NCI-H510A treated with DMSO at 0.1 percent for 48 hours (cell line): Measurements from ENCODE around the gene HOATZ.

Source experiments
- DNase-seq: peaks from one replicate; lab custom pipeline; 2025; lab: John Stamatoyannopoulos, UW

The HOATZ gene

DNA sequence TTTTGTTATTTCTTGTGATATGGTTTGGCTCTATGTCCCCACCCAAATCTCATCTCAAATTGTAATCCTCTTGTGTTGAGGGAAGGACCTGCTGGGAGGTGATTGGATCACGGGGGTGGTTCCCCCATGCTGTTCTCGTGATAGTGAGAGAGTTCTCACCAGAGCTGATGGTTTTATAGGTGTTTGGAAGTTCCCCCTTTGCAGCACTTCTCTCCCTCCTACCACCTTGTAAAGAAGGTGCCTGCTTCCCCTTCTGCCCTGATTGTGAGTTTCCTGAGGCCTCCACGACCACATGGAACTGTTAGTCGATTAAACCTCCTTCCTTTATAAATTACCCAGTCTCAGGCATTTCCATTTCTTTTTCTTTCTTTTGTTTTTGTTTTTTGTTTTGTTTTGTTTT, 63.2 kb downstream of the HOATZ start:
- no peak for DNase-seq

DNA sequence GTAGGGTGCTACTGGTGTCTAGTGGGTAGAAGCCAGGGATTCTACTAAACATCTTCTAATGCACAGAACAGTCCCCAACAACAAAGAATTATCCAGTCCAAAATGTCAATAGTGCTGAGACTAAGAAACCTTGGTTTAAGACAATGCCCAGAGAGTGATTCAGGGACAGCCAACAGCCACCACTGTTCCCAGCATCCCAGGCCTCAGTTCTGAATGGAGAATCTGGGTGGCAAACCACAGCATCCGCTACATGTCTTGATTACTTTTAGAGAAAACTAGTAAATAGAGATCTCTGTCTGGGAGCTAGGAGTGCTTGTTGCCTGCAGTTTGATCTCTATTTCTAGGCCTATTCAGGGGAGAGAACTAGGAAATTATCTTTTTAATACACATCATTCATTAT, 66.8 kb downstream of the HOATZ start:
- no peak for DNase-seq

DNA sequence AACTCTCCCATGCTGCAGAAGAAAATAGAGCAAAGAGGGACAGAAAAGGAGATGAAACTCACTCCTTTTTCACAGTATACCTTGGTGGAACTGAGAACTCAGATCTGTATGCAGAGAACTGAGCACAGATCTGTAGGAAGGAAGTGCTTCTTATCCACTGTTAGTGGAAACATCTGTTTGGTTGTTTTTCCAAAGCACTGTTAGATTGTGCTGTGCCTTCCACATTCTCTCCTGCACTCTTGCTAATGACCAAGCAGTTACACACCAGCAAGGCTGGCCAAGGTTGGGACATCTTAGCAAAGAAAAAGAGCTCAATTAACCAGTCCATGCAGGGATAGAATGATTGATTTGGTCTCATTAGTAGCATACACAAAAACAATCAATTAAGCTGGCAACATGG, 67.6 kb downstream of the HOATZ start:
- no peak for DNase-seq

DNA sequence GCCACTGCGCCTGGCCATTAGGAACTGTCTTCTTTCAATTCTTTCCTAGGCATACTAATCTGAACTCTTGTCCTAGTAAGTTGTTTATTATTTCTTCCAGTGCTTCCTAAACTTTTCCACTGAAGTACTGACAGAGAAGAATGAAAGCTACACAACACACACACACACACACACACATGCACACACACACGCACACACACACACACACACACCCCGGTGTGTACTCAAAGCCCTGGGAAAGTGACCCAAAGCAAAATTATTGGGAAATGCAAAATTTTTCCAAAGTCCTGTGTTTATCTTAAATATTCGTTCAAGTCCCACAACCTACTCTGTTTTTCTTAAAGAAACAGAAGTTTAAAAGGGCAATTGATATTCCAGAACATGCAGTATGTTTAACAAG, 68.3 kb downstream of the HOATZ start:
- no peak for DNase-seq

DNA sequence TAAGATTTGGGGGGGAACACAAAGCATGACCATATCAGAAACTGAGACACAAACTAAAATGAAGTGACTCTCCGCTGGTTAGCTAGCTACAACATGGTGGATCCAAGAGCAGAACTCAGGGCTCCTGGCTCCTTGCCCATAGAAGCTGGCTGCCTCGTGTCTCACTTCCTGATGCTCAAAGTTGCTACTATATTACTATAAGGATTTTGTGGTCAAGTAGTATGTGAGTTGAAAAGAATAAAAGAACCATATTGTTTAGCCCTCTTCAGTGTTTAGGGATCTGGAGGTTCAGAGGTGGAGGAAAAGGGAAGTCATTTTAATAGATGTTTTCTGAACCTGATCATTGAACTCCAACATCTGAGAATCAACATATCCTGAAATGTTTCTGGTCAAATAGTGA, 70.8 kb downstream of the HOATZ start:
- no peak for DNase-seq

DNA sequence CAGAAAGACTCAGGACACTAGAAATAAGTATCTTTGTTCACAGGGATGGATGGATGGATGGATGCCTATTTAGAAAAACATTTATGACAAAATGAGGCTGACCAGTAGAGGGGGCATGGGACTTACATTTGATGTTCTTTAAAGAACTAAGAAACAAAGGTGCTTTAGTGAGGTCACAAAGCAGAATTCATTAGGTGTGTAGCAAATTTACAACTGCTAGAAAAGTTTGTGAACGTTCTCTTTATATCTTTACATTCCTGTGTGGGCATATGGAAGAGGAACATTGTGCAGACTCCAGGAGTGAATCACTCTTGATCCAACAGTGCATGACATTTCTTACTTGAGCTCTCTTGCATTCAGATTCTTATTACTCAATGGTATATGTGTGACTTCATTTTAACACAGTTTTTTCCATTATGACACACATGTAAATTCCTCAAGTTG, 71.8 kb downstream of the HOATZ start:
- peak; percentile 39 for DNase-seq
